T-cell (primary cell): Measurements from ENCODE around the gene PARD6A. TPM values are rescaled to one million over a fixed set of nuclear protein-coding genes. Genes with fewer than 3 reads are reported as not detected.

Source experiments
- ATAC-seq, 4 experiments: fragments of 200-7000 bp in 3 of 4; fragments of 150-1000 bp in 1 of 4; cut with Tn5 transposase; replicated peaks in 1 of 4; 1 replicate in 3 of 4; 2 replicates in 1 of 4; pipeline ENCODE4 v1.10.0; 2021; ENCODE audit warnings: moderate library complexity in 3 of 4, mild to moderate bottlenecking in 2 of 4, moderate number of reproducible peaks in 1 of 4
- CTCF ChIA-PET, 2 donors: fragments of 300-600 bp; sonication (Branson Sonifier 250); formaldehyde crosslinking; loops; one replicate each; lab custom pipeline; 2022; ENCODE audit warnings: antibody characterized with exemption in 2 of 2; lab: Charles Lee
- POLR2A ChIA-PET, 2 donors: fragments of 300-600 bp; sonication (Branson Sonifier 250); formaldehyde crosslinking; loops; one replicate each; lab custom pipeline; 2022; ENCODE audit warnings: antibody characterized with exemption in 2 of 2; lab: Charles Lee
- DNase-seq, 35 experiments: peaks; one replicate each; pipeline versions ENCODE4 v3.0.0 to v3.0.0-alpha.2; 2013 to 2023
- H3K27ac ChIP-seq: one replicate; pipeline ENCODE4 v1.5.1; 2013; ENCODE audit warnings: low read length
- H3K27me3 ChIP-seq, 2 experiments: replicated peaks in 1 of 2; 1 replicate in 1 of 2; 2 replicates in 1 of 2; pipeline versions ENCODE4 v1.6.1 to v1.7.0; 2013; ENCODE audit warnings: low read length in 1 of 2, mixed read lengths in 1 of 2; ENCODE audit not compliant: control insufficient read depth in 2 of 2, insufficient read depth in 2 of 2; ENCODE audit errors: extremely low read depth in 1 of 2
- H3K36me3 ChIP-seq, 2 donors: 1 replicate in 1 of 2; 2 replicates in 1 of 2; pipeline versions ENCODE4 v1.6.1 to v1.7.0; 2013; ENCODE audit warnings: low read length in 1 of 2; ENCODE audit not compliant: control insufficient read depth in 2 of 2, insufficient read depth in 1 of 2; ENCODE audit errors: extremely low read depth in 1 of 2
- H3K4me1 ChIP-seq, 2 experiments: 1 replicate in 1 of 2; 2 replicates in 1 of 2; pipeline versions ENCODE4 v1.6.1 to v1.7.0; 2013; ENCODE audit warnings: low read length in 2 of 2, mixed read lengths in 1 of 2; ENCODE audit not compliant: insufficient read depth in 2 of 2, control insufficient read depth in 1 of 2; ENCODE audit errors: extremely low read depth in 1 of 2
- H3K4me3 ChIP-seq, 2 donors: 1 replicate in 1 of 2; 2 replicates in 1 of 2; pipeline versions ENCODE4 v1.5.1 to v1.7.0; 2013; ENCODE audit warnings: mild to moderate bottlenecking in 2 of 2, low read length in 1 of 2, moderate library complexity in 1 of 2; ENCODE audit not compliant: control insufficient read depth in 1 of 2; ENCODE audit errors: extremely low read depth in 1 of 2
- H3K9me3 ChIP-seq: 2 replicates; pipeline ENCODE4 v1.7.0; 2013
- H3K27ac Mint-ChIP-seq, 2 donors: one replicate each; pipeline ENCODE4 v1.8.0; 2020 to 2021; ENCODE audit warnings: mild to moderate bottlenecking in 2 of 2, mixed read lengths in 2 of 2
- H3K27me3 Mint-ChIP-seq, 2 donors: one replicate each; pipeline ENCODE4 v1.8.0; 2021 to 2022; ENCODE audit warnings: mixed read lengths in 2 of 2
- H3K36me3 Mint-ChIP-seq: one replicate; pipeline ENCODE4 v1.8.0; 2021; ENCODE audit warnings: mixed read lengths
- H3K4me1 Mint-ChIP-seq, 3 donors: one replicate each; pipeline ENCODE4 v1.8.0; 2020 to 2022; ENCODE audit warnings: mixed read lengths in 3 of 3, mild to moderate bottlenecking in 1 of 3
- H3K4me3 Mint-ChIP-seq, 3 donors: one replicate each; pipeline ENCODE4 v1.8.0; 2020 to 2022; ENCODE audit warnings: mild to moderate bottlenecking in 3 of 3, mixed read lengths in 3 of 3, moderate library complexity in 3 of 3
- H3K9me3 Mint-ChIP-seq, 3 donors: one replicate each; pipeline ENCODE4 v1.8.0; 2020 to 2022; ENCODE audit warnings: mixed read lengths in 3 of 3
- WGBS: methylation state at CpG from one replicate; pipeline ENCODE4 v1.1.5; 2013; ENCODE audit warnings: missing lambda C conversion rate; ENCODE audit not compliant: insufficient coverage; 5-methylcytosine and 5-hydroxymethylcytosine counted together
- total RNA-seq, 35 experiments: library from RNA in 6 of 35; stranded (reverse) in 6 of 35; fragments of 120-200 nt in 1 of 35; gene quantifications; one replicate each; pipeline versions ENCODE4 v1.2.1 to v1.2.4 and lab custom pipeline; 2013 to 2026

Gene PARD6A
- total RNA-seq, 5 donors from 2014 or later (not counting 1 experiment from before 2014, with no cell fraction given): 2.9 to 10.6 (median 7.6) TPM

DNA sequence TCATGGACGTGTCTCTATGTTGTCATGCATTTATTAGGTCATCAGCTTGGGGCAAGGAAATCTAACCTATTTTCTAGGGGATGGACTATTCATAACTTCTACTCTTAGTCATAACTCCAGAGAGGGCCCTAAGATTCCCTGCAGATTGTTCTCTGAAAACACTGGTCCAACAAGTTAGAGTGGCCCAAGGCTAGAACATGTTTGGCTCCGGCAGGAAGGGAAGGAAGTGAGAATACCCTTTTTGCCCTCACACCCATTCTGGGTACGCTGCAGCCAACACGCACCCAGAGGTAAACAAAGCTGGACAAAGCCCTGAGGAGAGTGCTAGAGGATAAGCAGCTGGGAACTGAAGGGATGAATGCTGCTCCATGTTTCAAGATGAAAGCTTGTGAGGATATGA, 15.8 kb downstream of the PARD6A start:
- no peaks in the 10 kb centered on the region for H3K27me3 ChIP-seq
- H3K4me1 ChIP-seq: no peaks in the 10 kb centered on the region
- H3K27ac ChIP-seq: no peak overlapping the region
- POLR2A ChIA-PET: interaction anchor here in 1 of 2 donors (0.6 kb wide), 1 partner anchor 116 kb away, joined by 3 read pairs; no protein-coding TSS in a partner anchor
- CTCF ChIA-PET: interaction anchor here in 1 of 2 donors (0.6 kb wide), 1 partner anchor 161 kb away, joined by 3 read pairs; no protein-coding TSS in a partner anchor
- no peaks in the 10 kb centered on the region for H3K27me3 Mint-ChIP-seq
- peaks cover 2 to 5% (median 3%) of the 10 kb centered on the region in 3 donors for H3K4me1 Mint-ChIP-seq
- ATAC-seq (no peak), DNase-seq (no peak)
- peaks cover 10% of the 10 kb centered on the region in 2 donors for H3K36me3 ChIP-seq
- no CpG with 5 or more reads among the region's 4 CpGs for WGBS
- H3K27ac Mint-ChIP-seq: peak overlapping the region in 1 of 2 donors; percentile 34
- H3K9me3 ChIP-seq: no peaks in the 10 kb centered on the region
- H3K9me3 Mint-ChIP-seq: no peaks in the 10 kb centered on the region
- H3K4me3 Mint-ChIP-seq: no peak overlapping the region
- no peaks in the 10 kb centered on the region for H3K36me3 Mint-ChIP-seq
- H3K4me3 ChIP-seq: no peak overlapping the region

DNA sequence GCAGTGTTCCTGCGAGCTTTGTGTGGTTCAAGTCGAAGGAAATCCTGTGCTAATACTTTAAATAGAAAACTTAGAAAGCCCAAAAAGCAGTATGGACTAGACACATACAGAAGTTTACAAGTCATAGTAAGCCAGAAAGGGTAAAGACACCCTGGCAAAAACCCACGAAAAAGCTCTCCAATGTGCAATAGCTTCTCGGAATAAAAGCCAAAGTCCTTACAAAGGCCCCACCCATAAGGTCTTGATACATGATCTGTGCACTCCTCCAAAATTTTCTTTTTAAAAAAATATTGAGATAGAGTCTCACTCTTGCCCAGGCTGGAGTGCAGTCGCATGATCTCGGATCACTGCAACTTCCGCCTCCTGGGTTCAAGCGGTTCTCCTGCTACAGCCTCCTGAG, 16.2 kb downstream of the PARD6A start:
- POLR2A ChIA-PET: interaction anchor here in 1 of 2 donors (0.6 kb wide), 3 partner anchors 101 to 124 kb away, joined by 3 to 8 read pairs (median 3); no protein-coding TSS in a partner anchor
- no peaks in the 10 kb centered on the region for H3K4me1 ChIP-seq
- no peaks in the 10 kb centered on the region for H3K27me3 ChIP-seq
- H3K4me3 ChIP-seq: no peak overlapping the region
- Mint-ChIP-seq H3K27ac (no peak overlapping the region), H3K36me3 (no peaks in the 10 kb centered on the region), H3K27me3 (no peaks in the 10 kb centered on the region), H3K9me3 (no peaks in the 10 kb centered on the region), H3K4me3 (no peak overlapping the region), H3K4me1 (peaks cover 2 to 5% (median 3%) of the 10 kb centered on the region in 3 donors)
- CTCF ChIA-PET: interaction anchor here in 1 of 2 donors (0.6 kb wide), 1 partner anchor 161 kb away, joined by 3 read pairs; no protein-coding TSS in a partner anchor
- H3K27ac ChIP-seq: no peak overlapping the region
- no peaks in the 10 kb centered on the region for H3K9me3 ChIP-seq
- H3K36me3 ChIP-seq: peaks cover 10% of the 10 kb centered on the region in 2 donors
- WGBS: 74% methylated on average over 5 of the region's 8 CpGs
- DNase-seq (no peak), ATAC-seq (no peak)

DNA sequence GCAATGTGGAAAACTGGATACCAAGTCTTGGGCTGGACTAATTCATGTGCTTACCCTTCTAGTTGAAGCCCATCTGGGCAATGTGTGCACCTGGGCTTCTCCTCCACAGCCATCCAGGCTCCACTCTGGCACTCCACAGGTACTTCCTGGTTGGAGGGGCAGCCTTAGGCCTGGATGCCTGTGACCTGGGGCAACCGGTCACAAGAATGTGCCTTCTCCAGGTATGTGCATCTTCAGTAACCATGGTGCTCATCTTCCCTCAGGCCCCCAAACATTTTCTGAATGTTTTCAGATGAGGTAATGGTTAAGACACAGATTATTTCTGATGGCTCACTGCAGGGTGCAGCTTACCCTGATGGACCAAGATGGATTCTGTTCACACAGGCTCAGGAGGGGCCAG, 17.0 kb downstream of the PARD6A start:
- peaks cover 0 to under 1% (median under 1%) of the 10 kb centered on the region in 3 donors for H3K4me1 Mint-ChIP-seq
- ATAC-seq: no peak
- ChIA-PET POLR2A (no interaction called here), CTCF (interaction anchor here in 1 of 2 donors (0.6 kb wide), 2 partner anchors 261 to 521 kb away, joined by 4 read pairs; no protein-coding TSS in a partner anchor)
- WGBS: no CpG with 5 or more reads among the region's 1 CpG
- no peaks in the 10 kb centered on the region for H3K27me3 Mint-ChIP-seq
- no peak for DNase-seq
- no peak overlapping the region for H3K4me3 Mint-ChIP-seq
- H3K27ac Mint-ChIP-seq: peak overlapping the region in 1 of 2 donors; percentile 31
- Histone ChIP-seq H3K27me3 (no peaks in the 10 kb centered on the region), H3K36me3 (peaks cover 10% of the 10 kb centered on the region in 2 donors), H3K9me3 (no peaks in the 10 kb centered on the region), H3K4me3 (no peak overlapping the region), H3K4me1 (no peaks in the 10 kb centered on the region), H3K27ac (no peak overlapping the region)
- H3K36me3 Mint-ChIP-seq: peaks cover 5% of the 10 kb centered on the region
- no peaks in the 10 kb centered on the region for H3K9me3 Mint-ChIP-seq

DNA sequence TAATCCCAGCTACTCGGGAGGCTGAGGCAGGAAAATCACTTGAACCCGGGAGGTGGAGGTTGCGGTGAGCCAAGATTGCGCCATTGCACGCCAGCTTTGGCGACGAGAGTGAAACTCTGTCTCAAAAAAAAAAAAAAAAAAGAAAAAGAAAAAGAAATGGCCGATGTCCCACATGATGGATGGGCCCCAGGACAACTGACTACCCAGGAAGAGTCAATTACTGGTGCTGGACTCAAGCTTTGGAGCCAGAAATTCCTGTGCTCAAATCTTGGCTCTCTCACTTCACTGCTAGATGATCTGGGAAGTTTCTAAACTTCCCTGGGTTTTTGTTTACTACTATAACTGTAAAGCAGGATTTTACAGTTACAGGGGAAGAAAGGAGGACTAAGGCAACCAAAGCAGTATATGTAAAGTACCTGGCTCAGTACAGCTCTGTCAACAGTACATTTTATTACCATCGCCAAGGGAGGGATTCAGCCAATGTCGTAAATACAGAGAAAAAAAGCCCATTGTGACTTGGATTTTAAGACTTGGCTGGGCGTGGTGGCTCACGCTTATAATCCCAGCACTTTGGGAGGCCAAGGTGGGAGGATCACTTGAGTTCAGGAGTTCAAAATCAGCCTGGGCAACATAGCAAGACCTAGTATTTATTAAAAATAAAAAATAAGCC, 17.7 kb downstream of the PARD6A start:
- peak overlapping the region in 1 of 2 donors; percentile 34 for H3K27ac Mint-ChIP-seq
- DNase-seq: no peak

DNA sequence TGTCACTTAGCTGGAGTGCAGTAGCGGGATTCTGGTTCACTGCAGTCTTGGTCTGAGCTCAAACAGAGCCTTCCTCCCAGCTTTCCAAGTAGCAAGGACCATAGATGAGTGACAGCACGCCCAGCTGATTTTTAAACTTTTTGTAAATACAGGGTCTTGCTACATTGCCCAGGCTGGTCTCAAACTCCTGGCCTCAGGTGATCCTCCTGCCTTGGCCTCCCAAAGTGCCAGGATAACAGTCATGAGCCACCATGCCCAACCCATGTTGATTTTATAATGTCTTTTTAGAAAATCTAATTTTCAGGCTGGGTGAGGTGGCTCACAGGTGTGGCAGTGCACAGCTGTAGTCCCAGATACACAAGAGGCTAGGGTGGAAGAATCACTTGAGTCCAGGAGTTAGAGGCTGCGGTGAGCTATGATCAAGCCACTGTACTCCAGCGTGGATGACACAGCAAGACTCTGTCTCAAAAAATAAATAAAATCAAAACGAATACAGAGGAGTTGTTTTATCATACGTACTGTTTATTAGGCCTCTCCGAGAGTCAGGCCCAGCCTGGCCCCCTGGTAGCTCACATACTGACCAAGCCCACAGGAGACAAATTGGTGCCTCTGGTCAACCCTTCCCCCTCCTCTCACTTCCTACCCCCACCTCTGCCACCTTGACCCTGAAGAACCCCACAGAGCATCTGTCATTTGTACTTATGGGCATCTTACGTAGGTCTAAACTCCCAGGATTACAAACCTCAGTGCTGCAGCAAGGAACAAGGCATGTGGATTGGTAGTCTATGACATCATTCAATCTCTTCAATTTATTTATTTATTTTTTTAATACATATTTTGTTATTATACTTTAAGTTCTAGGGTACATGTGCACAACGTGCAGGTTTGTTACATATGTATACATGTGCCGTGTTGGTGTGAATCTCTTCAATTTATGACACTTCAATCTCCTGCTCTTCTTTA, 19.5 kb downstream of the PARD6A start:
- no peaks in the 10 kb centered on the region for H3K9me3 Mint-ChIP-seq
- H3K36me3 ChIP-seq: peaks cover 8 to 28% of the 10 kb centered on the region in 2 donors
- H3K27me3 Mint-ChIP-seq: no peaks in the 10 kb centered on the region

More for the DNA sequence above, 17.7 kb downstream of the PARD6A start:
- CTCF ChIA-PET: interaction anchor here in 1 of 2 donors (0.6 to 0.7 kb wide), 4 partner anchors 261 to 607 kb away, joined by 3 to 5 read pairs (median 4); no protein-coding TSS in a partner anchor
- ATAC-seq: no peak
- Histone ChIP-seq H3K27me3 (no peaks in the 10 kb centered on the region), H3K27ac (no peak overlapping the region), H3K36me3 (peaks cover 10 to 15% of the 10 kb centered on the region in 2 donors), H3K4me3 (no peak overlapping the region), H3K4me1 (no peaks in the 10 kb centered on the region), H3K9me3 (no peaks in the 10 kb centered on the region)
- Mint-ChIP-seq H3K36me3 (peaks cover 8% of the 10 kb centered on the region), H3K4me3 (no peak overlapping the region), H3K9me3 (no peaks in the 10 kb centered on the region), H3K4me1 (peaks cover 0 to 2% (median 0%) of the 10 kb centered on the region in 3 donors), H3K27me3 (no peaks in the 10 kb centered on the region)
- WGBS: 100% methylated on average over 2 of the region's 12 CpGs
- POLR2A ChIA-PET: no interaction called here

More for the DNA sequence above, 19.5 kb downstream of the PARD6A start:
- ChIA-PET POLR2A (no interaction called here), CTCF (interaction anchor here (0.6 to 1.3 kb wide), 3 partner anchors 159 to 430 kb away, joined by 3 to 4 read pairs (median 3); no protein-coding TSS in a partner anchor)
- Histone ChIP-seq H3K4me3 (no peak overlapping the region), H3K9me3 (no peaks in the 10 kb centered on the region), H3K4me1 (peaks cover 3 to 10% of the 10 kb centered on the region in 2 experiments), H3K27me3 (no peaks in the 10 kb centered on the region), H3K27ac (no peak overlapping the region)
- WGBS: 93% methylated on average over 8 of the region's 10 CpGs
- Mint-ChIP-seq H3K4me3 (no peak overlapping the region), H3K36me3 (peaks cover 20% of the 10 kb centered on the region), H3K27ac (peak overlapping the region in 1 of 2 donors; percentile 61), H3K4me1 (peaks cover 0 to 13% (median 6%) of the 10 kb centered on the region in 3 donors)
- ATAC-seq (no peak), DNase-seq (no peak)
